Measurements from ENCODE around the gene FOXK1.
"Not testable (repeated sequence)": the region's sequence is repeated elsewhere in the genome, so short reads cannot be mapped to it uniquely, and the experiment has no call there.

The FOXK1 gene

GRCh38 chr7:4667776-4668509, 14.2 kb upstream of the FOXK1 start:
- DNase-seq = no peak

GRCh38 chr7:4668510-4668847, 13.6 kb upstream of the FOXK1 start:
- DNase-seq = no peak

DNA sequence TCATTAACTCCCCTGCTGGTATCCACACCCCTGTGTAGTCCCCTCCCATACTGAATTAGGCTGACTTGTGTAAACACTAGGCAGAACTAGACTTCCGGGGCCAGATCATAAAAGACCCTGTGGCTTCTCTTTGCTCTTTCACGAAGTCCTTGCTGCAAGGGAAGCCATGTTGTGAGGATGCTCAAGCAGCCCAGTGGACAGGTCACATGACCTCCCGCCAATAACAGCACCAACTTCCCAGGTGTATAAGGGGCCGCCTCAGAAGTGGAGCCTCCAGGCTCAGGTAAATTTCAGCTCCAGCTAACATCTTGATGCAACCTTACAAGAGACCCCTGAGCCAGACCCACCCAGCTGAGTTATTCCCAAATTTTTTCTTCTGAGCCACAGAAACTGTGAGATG, 11.3 kb upstream of the FOXK1 start:
- no peak for DNase-seq

DNA sequence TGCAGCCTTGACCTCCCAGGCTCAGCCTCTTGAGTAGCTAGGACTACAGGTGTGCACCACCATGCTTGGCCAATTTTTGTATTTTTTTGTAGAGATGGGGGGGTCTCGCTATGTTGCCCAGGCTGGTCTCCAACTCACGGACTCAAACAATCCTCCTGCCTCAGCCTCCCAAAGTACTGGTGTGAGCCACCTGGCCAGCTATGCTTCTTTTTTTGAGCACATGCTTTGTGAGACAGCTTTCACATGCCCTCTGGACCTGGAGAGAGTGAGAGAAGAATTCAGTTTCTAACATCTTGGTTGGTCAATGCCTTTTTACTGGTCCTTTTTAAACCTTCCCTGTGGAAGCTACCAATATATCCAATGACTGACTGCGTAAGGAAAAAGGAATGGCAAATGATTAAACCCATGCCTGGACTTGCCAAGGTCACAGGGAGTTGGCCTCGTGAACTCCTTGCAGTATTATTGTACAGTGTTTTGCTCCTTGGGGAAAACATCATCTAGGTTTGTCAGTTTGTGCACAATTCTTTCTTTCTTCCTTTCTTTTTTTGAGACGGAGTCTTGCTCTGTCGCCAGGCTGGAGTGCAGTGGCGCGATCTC, 6.2 kb upstream of the FOXK1 start:
- DNase-seq = no peak

DNA sequence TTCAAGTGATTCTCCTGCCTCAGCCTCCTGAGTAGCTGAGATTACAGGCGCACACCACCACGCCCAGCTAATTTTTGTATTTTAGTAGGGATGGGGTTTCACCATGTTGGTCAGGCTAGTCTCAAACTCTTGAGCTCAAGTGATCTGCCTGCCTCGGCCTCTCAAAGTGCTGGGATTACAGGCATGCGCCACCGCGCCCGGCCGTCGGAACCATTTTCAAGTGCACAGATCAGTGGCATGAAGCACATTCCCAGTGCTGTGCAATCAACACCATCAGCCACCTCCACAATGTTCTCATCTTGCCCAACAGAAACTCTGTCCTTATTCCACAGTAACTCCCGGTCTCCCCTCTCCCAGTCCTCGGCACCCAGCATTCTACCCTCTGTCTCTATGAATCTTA, 4.6 kb upstream of the FOXK1 start:
- not testable (repeated sequence) for DNase-seq

DNA sequence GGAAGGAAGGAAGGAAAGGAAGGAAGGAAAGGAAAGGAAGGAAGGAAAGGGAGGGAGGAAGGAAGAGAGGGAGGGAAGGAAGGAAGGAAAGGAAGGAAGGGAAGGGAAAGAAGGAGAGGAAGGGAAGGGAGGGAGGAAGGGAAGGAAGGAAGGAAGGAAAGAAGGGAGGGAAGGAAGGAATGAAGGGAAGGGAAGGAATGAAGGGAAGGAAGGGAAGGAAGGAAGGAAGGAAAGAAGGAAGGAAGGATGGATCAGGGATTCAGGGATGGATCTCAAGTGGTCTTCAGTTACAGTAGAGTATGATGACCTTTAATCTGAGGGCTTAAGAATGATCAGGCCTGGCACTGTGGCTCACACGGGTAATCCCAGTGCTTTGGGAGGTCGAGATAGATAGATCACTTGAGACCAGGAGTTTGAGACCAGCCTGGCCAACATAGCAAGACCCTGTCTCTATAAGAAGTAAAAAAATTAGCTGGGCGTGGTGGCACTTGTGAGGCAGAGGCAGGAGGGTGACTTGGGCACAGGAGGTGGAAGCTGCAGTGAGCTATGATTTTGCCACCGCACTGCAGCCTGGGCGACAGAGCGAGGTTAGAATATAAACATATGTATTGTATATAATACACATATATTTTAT, 760 bp upstream of the FOXK1 start:
- no peak for DNase-seq

GRCh38 chr7:4682621-4683042, 537 bp downstream of the FOXK1 start:
- no peak for DNase-seq

DNA sequence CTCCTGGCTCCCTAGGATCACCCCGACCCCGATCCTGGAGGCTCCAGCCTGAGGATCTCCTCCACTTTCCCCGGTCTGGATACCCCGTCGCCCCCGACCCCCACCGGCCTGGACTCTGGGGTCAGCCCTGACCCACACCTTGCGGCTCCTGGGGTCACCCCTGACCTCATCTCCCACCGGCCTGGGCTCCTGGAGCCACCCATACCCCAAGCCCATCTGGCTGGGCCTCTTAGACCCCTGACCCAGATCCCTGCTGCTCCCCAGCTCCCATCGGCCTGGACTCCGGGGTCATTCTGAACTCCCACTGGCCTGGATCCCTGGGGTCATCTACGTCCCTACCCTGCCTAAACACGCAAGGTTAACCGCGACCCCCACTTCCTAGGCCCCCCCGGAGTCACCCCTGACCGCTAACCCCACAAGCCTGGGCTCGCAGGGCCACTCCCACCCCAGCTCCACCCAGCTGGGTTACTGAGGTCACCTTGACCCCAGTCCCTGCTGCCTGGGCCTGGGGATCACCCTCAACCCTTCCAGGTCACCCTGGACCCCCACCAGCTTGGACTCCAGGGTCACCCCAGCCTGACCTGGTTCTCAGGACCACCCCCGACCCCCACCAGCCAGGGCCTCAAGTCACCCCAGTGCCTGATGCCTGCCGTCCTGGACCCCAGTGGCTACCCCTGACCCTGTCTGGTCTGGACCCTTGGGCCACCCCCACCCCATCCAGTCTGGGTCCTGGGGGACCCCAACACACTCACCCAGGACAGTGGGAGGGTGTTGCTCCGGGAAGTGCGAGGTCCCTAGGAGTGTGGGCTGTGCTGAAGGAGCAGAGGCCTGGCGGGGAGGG, 1.2 kb downstream of the FOXK1 start:
- DNase-seq = no peak

DNA sequence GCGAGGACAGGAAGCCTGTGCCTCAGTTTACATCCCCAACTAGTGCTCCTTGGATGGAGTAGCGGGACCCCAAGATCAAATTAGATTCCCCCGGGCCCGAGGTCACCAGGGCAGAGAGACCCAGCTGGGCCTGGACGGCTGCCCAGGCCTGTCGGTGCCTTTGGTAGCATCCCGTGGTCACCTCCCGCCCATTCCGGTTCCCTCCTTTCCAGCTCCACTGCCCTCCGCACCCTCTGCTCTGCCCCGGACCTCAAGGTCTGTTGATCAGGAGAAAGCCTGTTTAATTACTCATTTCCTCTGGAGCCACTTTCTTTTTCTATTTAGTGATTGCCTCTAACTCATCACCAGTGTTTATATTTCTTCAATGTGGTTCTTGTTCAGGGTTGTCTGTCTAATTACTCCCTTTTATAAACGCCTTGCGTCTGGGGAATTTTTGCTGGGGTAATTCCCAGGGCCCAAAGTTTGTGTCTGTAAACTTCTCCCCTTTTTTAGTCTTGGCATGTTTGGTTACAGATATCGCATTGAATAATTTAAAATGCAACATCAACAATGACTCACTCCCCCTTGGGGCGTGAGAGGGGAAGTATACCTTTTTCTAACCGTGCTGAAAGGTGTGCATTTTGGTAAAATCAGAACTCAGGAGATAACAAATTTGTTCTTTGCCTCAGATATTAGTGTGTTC, 1.9 kb downstream of the FOXK1 start:
- DNase-seq = no peak

DNA sequence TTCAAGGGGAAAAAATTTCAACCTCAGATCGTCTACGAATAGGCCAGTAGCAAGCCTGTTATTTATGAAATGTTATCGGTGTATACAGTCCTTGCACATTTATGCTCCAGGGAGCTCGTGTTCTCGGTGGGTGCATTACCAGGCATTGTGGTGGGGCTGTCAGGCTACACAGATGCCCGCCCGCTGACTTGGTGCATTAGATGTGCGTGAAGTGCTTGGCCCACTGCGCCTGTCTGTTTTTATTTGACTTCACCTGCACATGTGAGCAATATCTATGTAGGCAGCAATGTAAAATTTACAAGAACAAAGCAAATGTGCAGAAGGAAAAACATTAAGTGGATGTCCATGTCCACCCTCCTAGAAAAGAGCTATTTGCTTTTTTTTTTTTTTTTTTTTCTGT, 2.8 kb downstream of the FOXK1 start:
- DNase-seq = no peak

DNA sequence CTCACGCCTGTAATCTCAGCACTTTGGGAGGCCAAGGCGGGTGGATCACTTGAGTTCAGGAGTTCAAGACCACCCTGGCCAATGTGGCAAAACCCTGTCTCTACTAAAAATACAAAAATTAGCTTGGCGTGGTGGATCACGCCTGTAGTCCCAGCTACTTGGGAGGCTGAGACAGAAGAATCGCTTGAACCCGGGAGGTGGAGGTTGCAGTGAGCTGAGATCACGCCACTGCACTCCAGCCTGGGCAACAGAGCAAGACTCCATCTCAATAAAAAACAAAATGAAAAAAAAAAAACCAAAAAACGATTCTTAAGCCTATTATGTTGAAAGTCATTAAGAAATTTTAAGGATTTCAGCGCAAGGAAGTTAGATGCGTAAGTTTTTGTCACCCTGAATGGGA, 3.6 kb downstream of the FOXK1 start:
- not testable (repeated sequence) for DNase-seq

DNA sequence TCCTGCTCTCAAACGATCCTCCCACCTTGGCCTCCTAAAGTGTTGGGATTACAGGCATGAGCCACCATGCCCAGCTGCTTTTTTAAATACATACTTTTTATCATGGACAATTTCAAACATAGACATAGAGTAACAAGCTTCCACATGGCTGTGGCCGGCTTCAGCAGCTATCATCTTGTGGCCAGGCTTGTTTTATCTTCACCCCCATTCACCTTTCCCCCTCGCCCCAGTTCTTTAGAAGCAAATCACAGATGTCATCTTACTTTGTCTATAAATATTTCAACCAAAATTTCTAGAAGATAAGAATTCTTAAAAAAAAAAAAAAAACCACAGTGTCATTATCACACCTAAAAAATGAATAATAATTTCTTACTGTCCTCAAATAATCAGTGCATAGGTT, 5.9 kb downstream of the FOXK1 start:
- no peak for DNase-seq

GRCh38 chr7:4689151-4689550, 7.1 kb downstream of the FOXK1 start:
- no peak for DNase-seq

GRCh38 chr7:4689668-4690067, 7.6 kb downstream of the FOXK1 start:
- no peak for DNase-seq

- no peak for DNase-seq
Measured at GRCh38 chr7:4690953-4691856, 9.1 kb downstream of the FOXK1 start.

GRCh38 chr7:4692055-4692454, 10.0 kb downstream of the FOXK1 start:
- no peak for DNase-seq

DNA sequence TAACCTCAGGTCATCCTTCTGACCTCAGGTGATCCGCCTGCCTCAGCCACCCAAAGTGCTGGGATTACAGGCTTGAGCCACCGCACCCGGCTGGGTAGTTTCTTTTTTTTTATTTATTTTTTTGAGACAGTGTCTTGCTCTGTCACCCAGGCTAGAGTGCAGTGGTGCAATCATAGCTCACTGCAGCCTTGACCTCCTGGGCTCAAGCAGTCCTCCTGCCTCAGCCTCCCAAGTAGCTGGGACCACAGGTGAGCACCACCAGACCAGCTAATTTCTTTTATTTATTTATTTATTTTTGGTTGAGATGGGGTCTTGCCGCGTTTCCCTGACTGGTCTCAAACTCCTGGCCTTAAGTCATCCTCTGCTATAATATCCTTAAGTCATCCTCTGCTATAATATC, 10.5 kb downstream of the FOXK1 start:
- DNase-seq = not testable (repeated sequence)

- DNase-seq = no peak
Measured at GRCh38 chr7:4693152-4693551, 11.1 kb downstream of the FOXK1 start.

- DNase-seq = no peak
Measured at GRCh38 chr7:4693749-4694148, 11.7 kb downstream of the FOXK1 start.

DNA sequence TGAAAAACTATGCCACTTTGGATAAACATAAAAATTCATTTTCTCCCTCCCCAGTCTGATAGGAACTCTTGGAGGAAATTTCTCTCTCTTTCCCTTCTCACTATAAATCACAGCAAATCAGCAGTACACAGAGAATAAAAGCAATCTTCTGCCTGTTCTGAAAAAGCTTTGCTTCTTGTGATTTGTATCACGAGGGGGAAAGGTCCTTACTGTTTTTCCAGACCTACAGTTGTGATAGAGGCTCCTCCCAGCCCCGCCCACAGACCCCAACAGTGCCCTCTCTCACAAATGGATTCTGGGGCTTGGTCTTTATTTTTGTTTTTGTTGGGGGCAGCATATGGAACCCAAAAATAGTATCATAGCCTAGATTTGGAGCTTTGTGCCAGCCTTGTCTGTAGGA, 12.2 kb downstream of the FOXK1 start:
- no peak for DNase-seq

DNA sequence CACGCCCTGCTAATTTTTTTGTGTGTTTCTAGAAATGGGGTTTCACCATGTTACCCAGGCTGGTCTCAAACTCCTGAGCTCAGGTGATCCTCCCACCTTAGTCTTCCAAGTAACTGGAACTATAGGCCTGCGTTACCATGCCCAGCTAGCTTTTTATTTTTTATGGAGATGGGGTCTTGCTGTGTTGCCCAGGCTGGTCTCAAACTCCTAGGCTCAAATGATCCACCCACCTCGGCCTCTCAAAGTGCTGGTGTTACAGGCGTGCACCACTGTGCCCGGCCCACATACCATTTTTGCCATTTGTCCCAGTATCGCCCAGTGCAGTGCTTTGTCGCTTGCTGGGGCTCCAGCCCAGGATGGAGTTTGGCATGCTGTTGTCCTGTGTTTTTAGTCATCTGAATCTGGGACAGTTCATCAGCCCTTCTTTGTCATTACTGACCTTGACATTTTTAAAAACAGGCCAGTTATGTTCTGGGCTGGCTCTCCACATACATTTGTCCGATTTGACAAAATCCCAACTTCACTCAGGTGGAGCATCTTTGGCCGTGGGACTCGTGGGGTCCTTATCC, 16.7 kb downstream of the FOXK1 start:
- DNase-seq = no peak

GRCh38 chr7:4699841-4700240, 17.7 kb downstream of the FOXK1 start:
- DNase-seq = no peak

All from NCI-H524 treated with DMSO at 0.1 percent for 48 hours (cell line).